Esophagus squamous epithelium (tissue), 4 donors: ENCODE data around the gene SSH2.

Experiments
- CTCF ChIP-seq, 6 experiments: fragments of 450-650 bp in 4 of 6; fragments of 200-600 bp in 2 of 6; sonication (generic) in 2 of 6; IDR thresholded peaks; one replicate each; pipeline ENCODE4 v1.5.1; 2016 to 2019; ENCODE audit warnings: antibody characterized with exemption in 6 of 6, mild to moderate bottlenecking in 4 of 6, moderate library complexity in 4 of 6
- POLR2A ChIP-seq, 4 donors: fragments of 450-650 bp; IDR thresholded peaks; one replicate each; pipeline ENCODE4 v1.6.1; 2017; ENCODE audit warnings: antibody characterized with exemption in 4 of 4, mild to moderate bottlenecking in 4 of 4, moderate library complexity in 3 of 4

- TF ChIP-seq CTCF (IDR thresholded peaks at IDR 0.05) (no peak), POLR2A (IDR thresholded peaks at IDR 0.05) (no peak)
These were observed 231.2 kb downstream of the SSH2 start for GRCh38 chr17:29698837-29699236.
